Measurements from ENCODE around the gene MYO5C. TPM values are rescaled to one million over a fixed set of nuclear protein-coding genes. Genes with fewer than 3 reads are reported as not detected.

Gene MYO5C
- total RNA-seq, 1 donor from 2014 or later = 80.0 TPM

GRCh38 chr15:52261026-52261425, 34.6 kb downstream of the MYO5C start:
- DNase-seq (no peak), ATAC-seq (no peak)
- Histone ChIP-seq H3K27me3 (no peaks in the 10 kb centered on the region), H3K9me3 (no peaks in the 10 kb centered on the region), H3K27ac (peak overlapping the region; percentile 68), H3K4me1 (peaks cover 16% of the 10 kb centered on the region), H3K36me3 (peaks cover 8% of the 10 kb centered on the region), H3K4me3 (no peak overlapping the region)
- intact Hi-C loops (cut with DNase I) = no loop called here
- no peak for TF ChIP-seq CTCF (IDR thresholded peaks at IDR 0.05)

- ATAC-seq (no peak), DNase-seq (no peak)
- Histone ChIP-seq H3K27me3 (no peaks in the 10 kb centered on the region), H3K4me1 (peaks cover 16% of the 10 kb centered on the region), H3K36me3 (peaks cover 8% of the 10 kb centered on the region), H3K9me3 (no peaks in the 10 kb centered on the region), H3K4me3 (no peak overlapping the region), H3K27ac (no peak overlapping the region)
- TF ChIP-seq CTCF (IDR thresholded peaks at IDR 0.05) = no peak
- intact Hi-C loops (cut with DNase I) = loop anchor here (10.0 kb wide), 1 partner anchor 475 kb away; no protein-coding TSS in a partner anchor
Observed at GRCh38 chr15:52259503-52259902, 36.1 kb downstream of the MYO5C start.

- H3K4me1 ChIP-seq = peaks cover 16% of the 10 kb centered on the region
- DNase-seq (no peak), ATAC-seq (no peak)
- H3K27me3 ChIP-seq = no peaks in the 10 kb centered on the region
- H3K36me3 ChIP-seq = peaks cover 2% of the 10 kb centered on the region
- H3K27ac ChIP-seq = no peak overlapping the region
- H3K9me3 ChIP-seq = no peaks in the 10 kb centered on the region
- intact Hi-C loops (cut with DNase I) = loop anchor here (10.0 kb wide), 1 partner anchor 476 kb away; no protein-coding TSS in a partner anchor
- no peak for TF ChIP-seq CTCF (IDR thresholded peaks at IDR 0.05)
- H3K4me3 ChIP-seq = no peak overlapping the region
Observed at GRCh38 chr15:52258461-52258860, 37.1 kb downstream of the MYO5C start.

GRCh38 chr15:52257734-52258062, 37.9 kb downstream of the MYO5C start:
- H3K36me3 ChIP-seq = no peaks in the 10 kb centered on the region
- H3K9me3 ChIP-seq = no peaks in the 10 kb centered on the region
- no peak for DNase-seq
- no peak for TF ChIP-seq CTCF (IDR thresholded peaks at IDR 0.05)
- H3K4me3 ChIP-seq = no peak overlapping the region
- peak; percentile 48 for ATAC-seq
- H3K4me1 ChIP-seq = peaks cover 12% of the 10 kb centered on the region
- H3K27ac ChIP-seq = no peak overlapping the region
- intact Hi-C loops (cut with DNase I) = loop anchor here (10.0 kb wide), 1 partner anchor 477 kb away; no protein-coding TSS in a partner anchor
- H3K27me3 ChIP-seq = no peaks in the 10 kb centered on the region

GRCh38 chr15:52256930-52257733, 38.5 kb downstream of the MYO5C start:
- DNase-seq (no peak), ATAC-seq (no peak)
- H3K4me1 ChIP-seq = peaks cover 8% of the 10 kb centered on the region
- no peaks in the 10 kb centered on the region for H3K9me3 ChIP-seq
- TF ChIP-seq CTCF (IDR thresholded peaks at IDR 0.05) = no peak
- no peak overlapping the region for H3K27ac ChIP-seq
- H3K4me3 ChIP-seq = no peak overlapping the region
- no peaks in the 10 kb centered on the region for H3K36me3 ChIP-seq
- intact Hi-C loops (cut with DNase I) = loop anchor here (10.0 kb wide), 1 partner anchor 478 kb away; no protein-coding TSS in a partner anchor
- H3K27me3 ChIP-seq = no peaks in the 10 kb centered on the region

All from upper lobe of right lung (tissue), 1 donor.